ENCODE measurements around the gene ANGEL1.

Gene ANGEL1

GRCh38 chr14:76826122-76826521 is 13.4 kb upstream of the ANGEL1 start, which contains the start of gene LRRC74A:
LRRC74A (plus strand) TSS chr14:76826408; CDS start chr14:76826698, 290 bp downstream.
- no peak within 1 kb of the TSS for H3K4me3 ChIP-seq (ENCODE audit: low read depth, low read length)
- no peak for DNase-seq (ENCODE audit: low read depth)

DNA sequence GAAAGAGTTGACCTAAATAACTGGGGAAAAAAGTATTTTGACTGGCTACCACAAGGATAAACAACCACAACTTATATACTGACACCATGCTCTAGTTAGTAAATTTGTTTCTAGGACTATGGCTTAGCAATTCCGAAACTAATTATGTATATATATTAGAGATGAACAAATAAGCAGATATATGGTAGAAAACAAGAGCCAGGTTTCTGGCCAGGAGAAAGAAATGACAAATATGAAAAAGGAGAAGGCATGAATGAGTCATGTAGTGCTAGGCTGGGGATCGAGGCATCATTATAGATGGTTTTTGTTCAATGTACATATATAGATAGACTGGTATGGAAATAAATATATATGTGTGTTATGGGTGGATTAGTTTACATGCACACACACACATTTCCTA is 8.0 kb upstream of the ANGEL1 start:
- H3K4me3 ChIP-seq (ENCODE audit: low read depth, low read length): no peak overlapping the region
- DNase-seq (ENCODE audit: low read depth): no peak

DNA sequence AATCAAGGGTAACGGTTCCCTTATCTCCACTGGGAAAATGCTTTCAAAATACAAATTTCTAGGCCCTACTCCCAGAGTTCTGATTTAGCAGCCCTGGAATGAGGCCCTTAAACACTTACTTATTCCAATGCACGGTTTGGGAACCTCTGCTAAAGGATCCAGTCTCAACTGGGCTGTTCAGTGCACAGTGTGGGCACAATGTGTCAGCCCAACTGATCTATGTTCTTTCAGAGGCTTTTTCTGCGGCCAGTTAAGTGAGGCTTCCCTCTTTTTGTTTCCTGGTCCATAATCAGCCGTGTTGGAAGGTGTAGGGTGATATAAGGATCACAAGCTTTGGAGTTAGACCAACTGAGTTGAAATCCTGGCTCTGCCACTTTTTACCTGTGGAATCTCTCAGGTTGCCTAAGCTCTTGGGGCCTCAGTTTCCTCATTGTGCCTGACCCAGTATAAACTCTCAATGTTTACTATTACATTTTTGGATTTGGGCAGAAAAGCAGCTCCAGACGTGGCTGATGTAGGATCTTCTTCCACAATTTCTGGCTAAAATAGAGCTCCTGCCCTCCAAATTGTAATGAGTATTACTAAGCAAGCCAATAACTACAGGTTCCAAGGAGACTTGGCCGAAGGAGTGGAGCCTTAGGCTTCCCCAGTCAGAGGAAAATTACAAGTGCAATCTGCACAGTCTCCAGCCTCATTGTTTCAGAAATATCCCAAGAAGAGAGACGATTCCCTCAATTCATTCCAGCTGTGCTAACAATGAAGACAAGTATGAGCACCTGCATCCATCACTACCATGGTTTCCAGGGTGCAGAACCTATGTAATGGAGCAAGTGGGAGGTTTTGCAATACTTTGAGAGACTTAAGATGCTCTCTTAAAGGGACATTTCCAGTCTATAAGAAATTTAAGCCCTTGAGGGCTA is 2.3 kb upstream of the ANGEL1 start:
- H3K4me3 ChIP-seq (ENCODE audit: low read depth, low read length): no peak overlapping the region
- no peak for DNase-seq (ENCODE audit: low read depth)

DNA sequence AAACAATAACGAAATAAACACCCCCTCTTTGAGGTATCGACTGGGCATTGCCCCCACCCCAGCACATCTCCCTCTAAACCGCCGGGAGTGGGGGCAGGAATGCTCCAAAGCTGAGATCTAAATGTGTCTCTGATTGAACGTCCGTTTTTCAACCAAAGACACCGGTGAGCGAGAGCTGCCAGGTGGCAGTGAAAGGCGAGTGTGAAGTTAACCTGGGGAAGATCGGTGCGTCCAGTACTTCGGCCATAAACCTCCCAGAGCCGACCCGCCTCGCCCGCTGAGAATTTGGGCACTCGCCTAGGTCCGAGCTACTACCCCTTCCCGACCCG is 625 bp downstream of the ANGEL1 start:
- H3K4me3 ChIP-seq (ENCODE audit: low read depth, low read length): peak overlapping the region; percentile 91
- no peak for DNase-seq (ENCODE audit: low read depth)

DNA sequence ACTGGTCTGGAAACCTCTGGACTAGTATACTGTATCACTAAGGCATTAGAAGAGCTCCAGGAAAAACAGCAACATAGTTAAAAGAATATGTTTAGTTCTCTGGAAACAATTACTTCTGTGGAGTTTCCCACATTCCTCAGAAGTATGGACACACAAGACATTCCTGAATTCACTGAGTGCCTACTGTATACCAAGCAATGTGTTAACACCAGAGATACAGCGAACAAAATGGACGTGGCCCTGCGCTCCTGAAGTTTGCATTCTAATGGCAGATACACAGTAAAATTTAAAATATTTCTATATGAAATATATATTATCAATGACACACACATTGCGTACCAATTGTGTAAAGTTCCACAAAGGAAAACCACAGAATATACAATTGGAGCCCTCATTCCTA is 1.1 kb downstream of the ANGEL1 start:
- peak overlapping the region; percentile 91 for H3K4me3 ChIP-seq (ENCODE audit: low read depth, low read length)
- DNase-seq (ENCODE audit: low read depth): no peak

DNA sequence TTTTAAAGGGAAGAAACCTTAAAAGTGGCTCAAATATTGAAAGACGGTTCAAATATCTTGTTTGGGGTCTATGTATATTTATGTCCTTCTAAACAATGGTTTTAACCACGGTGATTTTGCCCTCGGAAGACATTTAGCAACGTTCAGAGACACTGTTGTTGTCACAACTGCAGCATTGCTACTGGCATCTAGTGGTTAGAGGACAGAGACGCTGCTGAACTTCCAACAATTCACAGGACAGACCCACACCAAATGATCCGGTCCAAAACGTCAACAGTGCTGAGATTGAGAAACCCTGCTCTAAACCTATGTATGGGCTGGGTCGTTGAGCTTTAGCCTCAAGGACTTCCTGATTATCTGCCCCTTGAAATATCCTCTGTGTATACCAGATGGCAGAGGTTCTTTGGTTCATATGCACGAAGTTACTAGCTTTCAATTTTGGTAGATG is 1.7 kb downstream of the ANGEL1 start:
- H3K4me3 ChIP-seq (ENCODE audit: low read depth, low read length): peak overlapping the region; percentile 91
- no peak for DNase-seq (ENCODE audit: low read depth)

- DNase-seq (ENCODE audit: low read depth): no peak
- no peak overlapping the region for H3K4me3 ChIP-seq (ENCODE audit: low read depth, low read length)
Observed at GRCh38 chr14:76810525-76810924, 2.2 kb downstream of the ANGEL1 start.

DNA sequence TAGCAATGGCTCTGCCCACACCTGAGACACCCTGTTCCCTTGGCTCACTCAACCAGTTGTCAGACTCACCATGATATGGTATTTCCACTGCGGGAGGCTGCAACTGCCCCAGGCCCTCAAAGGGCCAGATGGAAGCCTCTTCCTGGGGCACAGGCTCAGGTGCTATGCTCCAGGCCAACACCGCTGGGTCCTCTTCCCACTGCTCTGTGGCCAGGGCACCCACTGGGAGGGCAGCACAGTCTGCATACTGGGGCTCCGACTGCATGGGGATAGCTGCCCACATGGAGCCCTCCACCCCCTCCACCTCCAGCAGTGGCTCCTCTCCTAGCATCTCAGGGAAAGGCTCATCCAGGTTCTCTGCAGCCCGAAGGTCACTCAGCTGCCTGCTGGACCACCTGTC is 3.7 kb downstream of the ANGEL1 start:
- DNase-seq (ENCODE audit: low read depth): no peak
- H3K4me3 ChIP-seq (ENCODE audit: low read depth, low read length): no peak overlapping the region

- no peak for DNase-seq (ENCODE audit: low read depth)
- no peak overlapping the region for H3K4me3 ChIP-seq (ENCODE audit: low read depth, low read length)
Observed at GRCh38 chr14:76808011-76808410, 4.7 kb downstream of the ANGEL1 start.

DNA sequence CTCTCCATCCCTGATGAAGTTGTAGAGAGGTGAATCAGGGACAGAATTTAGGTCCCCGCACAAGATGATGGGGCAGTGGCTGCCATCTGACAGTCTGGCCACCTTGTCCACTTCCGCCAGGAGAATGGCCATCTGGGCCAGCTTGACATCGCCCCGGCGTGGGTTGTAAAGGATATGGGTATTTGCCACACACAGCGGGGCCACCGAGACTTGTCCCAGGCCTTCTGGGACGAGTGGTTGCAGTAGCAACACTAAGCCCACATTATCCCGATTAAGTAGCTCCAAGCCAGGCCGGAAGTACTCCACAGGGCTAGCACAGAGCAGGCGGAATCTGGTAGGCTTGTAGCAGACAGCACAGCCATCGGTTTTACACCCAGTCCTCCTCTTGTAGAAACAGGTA is 6.2 kb downstream of the ANGEL1 start:
- DNase-seq (ENCODE audit: low read depth): no peak
- no peak overlapping the region for H3K4me3 ChIP-seq (ENCODE audit: low read depth, low read length)

DNA sequence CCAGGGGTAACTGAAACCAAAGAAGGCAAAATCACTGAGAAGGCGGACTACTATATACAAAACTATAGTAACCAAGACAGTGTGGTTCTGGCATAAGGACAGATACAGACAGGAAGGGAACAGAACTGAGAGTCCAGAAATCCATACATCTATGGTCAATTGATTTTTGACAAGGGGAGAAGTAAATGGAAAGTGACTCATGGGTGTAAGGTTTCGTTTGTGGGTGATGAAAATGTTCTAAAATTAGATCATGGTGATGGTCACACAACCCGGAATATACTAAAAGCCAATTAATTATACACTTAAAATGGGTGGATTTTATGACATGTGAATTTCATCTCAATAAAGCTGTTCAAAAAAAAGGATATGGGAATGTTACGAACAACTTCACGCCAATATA is 18.7 kb downstream of the ANGEL1 start:
- H3K4me3 ChIP-seq (ENCODE audit: low read depth, low read length): no peak overlapping the region
- no peak for DNase-seq (ENCODE audit: low read depth)

DNA sequence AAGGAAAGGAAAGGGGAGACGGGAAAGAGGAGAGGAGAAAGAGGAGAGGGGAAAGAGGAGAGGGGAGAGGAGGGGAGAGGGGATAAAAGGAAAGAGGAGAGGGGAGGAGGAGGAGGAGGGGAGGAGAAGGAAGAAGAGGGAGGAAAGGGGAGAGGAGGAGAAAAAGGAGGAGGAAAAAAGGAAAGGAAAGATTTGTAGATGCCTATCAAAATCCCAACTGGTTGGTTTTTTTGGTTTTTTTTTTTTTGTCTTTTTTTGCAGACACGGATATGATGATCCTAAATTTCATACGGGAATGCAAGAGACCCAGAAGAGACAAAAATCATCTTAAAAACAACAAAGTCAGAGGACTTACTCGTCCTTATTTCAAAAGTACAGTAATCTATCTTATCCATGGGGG is 19.4 kb downstream of the ANGEL1 start:
- H3K4me3 ChIP-seq (ENCODE audit: low read depth, low read length): no peak overlapping the region
- DNase-seq (ENCODE audit: low read depth): no peak

GRCh38 chr14:76792422-76792821 is 20.3 kb downstream of the ANGEL1 start:
- no peak overlapping the region for H3K4me3 ChIP-seq (ENCODE audit: low read depth, low read length)
- no peak for DNase-seq (ENCODE audit: low read depth)

DNA sequence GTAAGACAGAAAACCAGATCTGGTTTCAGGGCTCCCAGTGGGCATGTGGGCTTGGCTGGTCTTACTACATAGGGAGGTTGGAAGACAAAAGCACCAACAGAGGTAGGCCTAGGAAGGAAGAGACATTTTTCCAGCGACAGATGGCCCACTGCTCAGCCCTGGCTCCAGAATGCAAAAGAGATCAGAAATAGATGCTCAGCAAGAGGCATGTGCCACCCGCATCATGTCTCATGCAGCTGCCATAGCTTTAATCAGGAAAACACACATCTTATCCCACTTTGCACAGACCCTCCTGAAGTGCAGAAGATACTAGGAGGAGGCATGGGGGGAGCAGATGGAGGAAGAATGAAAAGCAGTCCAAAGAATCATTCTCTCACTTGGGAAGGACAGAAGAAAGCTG is 26.1 kb downstream of the ANGEL1 start:
- no peak overlapping the region for H3K4me3 ChIP-seq (ENCODE audit: low read depth, low read length)
- no peak for DNase-seq (ENCODE audit: low read depth)

DNA sequence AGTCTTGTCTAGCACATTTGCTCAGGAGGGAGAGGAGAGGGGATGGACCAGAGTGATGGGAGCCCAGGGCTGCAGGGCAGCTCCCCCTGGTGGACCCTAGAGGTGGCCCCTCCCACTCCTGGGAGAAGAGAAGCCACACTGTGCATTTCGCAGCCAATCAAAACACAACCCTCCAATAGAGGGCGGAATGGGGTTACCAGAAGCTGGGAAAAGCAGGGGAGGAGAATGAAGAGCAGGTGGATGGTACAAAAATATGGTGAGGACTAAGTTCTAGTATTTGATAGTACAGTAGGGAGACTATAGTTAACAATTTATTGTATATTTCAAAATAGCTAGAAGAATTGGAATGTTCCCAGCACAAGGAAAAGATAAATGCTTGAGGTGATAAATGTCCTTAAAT is 27.8 kb downstream of the ANGEL1 start:
- DNase-seq (ENCODE audit: low read depth): peak; percentile 41
- H3K4me3 ChIP-seq (ENCODE audit: low read depth, low read length): no peak overlapping the region

DNA sequence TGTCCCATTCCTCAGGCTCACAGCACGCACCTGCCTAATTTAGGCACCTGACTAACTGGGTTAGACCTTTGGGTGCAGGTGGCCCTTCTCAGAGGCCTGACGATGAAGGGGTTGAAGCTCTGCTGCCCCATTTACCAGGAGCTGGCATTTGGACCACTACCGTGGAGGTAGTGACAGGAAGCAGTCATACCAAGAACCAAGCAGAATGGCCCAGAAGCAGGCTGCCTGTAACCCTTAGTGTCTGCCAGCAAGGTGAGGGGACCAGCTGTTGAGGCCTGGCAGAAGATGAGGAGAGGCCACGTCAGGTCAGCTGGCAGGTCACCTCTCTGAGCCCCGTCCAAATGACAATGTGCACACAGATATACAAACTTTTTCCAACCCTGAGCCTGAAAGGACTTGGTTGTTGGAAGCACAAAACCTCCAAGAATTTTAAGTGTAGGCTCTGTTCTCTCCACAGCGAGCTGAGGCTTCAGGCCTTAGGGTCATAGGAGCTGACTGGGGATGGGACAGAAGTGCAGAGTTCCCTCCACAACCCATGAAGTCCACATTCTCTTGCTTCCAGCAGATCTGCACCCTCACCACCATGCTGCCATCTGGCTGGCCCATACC is 28.3 kb downstream of the ANGEL1 start:
- H3K4me3 ChIP-seq (ENCODE audit: low read depth, low read length): no peak overlapping the region
- DNase-seq (ENCODE audit: low read depth): no peak

DNA sequence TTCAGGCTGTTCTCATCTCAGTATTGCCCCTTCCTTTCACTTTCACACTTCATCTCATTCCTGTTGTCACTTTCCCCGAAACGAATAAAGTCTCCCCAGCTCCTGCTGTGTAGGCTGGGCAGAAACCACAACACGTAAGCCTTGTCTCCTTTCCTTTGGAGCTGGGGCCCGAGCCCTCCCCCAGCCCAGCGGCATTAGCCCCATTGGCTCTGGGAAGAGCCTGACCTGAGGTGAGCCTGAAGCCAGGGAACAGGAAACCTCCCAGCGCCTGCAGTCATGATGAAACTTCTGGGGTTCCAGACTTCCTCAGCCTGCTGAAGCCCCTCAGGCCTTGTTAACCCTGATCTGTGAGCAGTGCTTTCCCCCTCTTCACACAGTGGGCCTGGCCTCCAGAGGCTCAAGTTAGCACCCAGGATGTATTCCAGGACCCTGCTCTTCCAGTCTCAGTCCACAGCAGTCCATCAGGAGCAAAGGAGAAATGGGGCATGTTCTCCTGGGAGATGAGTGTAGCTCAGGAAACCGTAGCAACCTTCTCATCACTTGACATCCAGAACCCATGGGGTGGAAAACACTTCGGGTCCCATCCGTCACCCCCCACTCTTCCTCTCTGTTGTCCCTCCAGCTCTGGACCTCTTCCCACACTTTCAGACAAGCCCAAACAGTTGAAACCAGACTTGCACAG is 29.7 kb downstream of the ANGEL1 start:
- H3K4me3 ChIP-seq (ENCODE audit: low read depth, low read length): no peak overlapping the region
- peak; percentile 16 for DNase-seq (ENCODE audit: low read depth)

DNA sequence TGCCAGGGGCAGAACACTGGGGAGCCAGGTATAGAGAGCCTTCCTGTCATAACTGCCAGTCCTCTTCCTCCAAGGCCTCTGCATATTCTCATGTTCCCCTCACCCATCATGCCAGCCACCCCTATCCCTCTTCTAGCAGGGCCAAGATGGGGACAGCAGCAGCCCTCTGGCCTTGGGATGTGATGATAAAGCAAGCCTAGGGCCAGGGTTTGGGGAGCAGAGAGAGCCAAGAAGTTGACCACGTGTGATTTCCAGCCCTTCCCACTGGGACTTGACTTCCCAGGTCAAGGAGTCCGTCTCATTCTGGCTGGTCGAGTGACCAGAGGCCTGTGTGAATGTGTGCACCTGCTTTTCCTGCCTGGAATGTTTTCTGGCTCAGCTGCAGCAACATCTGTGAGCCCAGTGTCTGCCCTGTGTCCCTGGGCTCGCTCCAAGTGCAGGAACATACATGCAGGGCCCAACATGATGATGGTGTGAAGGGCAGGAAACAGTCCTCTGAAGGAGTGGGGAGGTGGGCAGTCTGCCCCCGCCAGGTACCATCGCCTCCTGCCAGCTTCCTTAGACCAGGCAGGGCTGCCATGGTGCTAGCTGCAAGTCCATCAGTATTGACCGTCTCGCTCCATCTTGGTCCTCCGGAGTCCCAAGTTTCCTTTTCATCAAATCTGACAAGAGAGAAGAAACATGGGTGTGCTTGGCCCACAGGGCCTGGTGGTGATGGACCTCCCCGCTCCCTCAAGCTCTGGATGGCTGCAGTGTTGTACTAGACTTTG is 30.4 kb downstream of the ANGEL1 start:
- DNase-seq (ENCODE audit: low read depth): no peak
- no peak overlapping the region for H3K4me3 ChIP-seq (ENCODE audit: low read depth, low read length)

GRCh38 chr14:76781648-76782051 is 31.0 kb downstream of the ANGEL1 start:
- no peak for DNase-seq (ENCODE audit: low read depth)
- no peak overlapping the region for H3K4me3 ChIP-seq (ENCODE audit: low read depth, low read length)

Data from skeletal muscle cell (primary cell).